ENCODE results near the gene ZCCHC3. TPM values are rescaled to one million over a fixed set of nuclear protein-coding genes. Genes with fewer than 3 reads are reported as not detected.

Gene ZCCHC3
- total RNA-seq, 1 experiment from 2014 or later = 43.6 TPM

DNA sequence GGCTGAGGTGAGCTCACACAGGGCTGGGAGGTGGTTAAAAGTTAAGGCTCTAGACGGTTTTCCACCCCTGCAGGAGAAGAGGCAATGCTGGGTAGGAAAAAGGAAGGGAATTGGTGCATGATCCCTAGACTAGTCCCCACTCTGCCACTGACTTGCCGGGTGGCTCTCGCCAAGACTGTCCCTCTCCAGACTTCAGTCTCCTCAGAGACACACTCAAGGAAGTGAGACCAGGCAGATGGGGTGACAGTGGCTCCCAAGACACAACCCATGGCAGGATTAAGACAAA lies 19.9 kb upstream of the ZCCHC3 start (continued):
- TF ChIP-seq TCF7 (CRISPR knock-in tag; IDR thresholded peaks at IDR 0.05; ENCODE audit: low read depth) = no peak
- no peak for TF ChIP-seq NFE2L1 (CRISPR knock-in tag; IDR thresholded peaks at IDR 0.05)
- TF ChIP-seq ZSCAN18 (CRISPR knock-in tag; IDR thresholded peaks at IDR 0.05) = no peak
- TF ChIP-seq, protein P1, sequence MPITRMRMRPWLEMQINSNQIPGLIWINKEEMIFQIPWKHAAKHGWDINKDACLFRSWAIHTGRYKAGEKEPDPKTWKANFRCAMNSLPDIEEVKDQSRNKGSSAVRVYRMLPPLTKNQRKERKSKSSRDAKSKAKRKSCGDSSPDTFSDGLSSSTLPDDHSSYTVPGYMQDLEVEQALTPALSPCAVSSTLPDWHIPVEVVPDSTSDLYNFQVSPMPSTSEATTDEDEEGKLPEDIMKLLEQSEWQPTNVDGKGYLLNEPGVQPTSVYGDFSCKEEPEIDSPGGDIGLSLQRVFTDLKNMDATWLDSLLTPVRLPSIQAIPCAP (CRISPR knock-in tag; IDR thresholded peaks at IDR 0.05) = no peak
- TF ChIP-seq SP1 (CRISPR knock-in tag; conservative IDR thresholded peaks at IDR 0.05) = no peak

DNA sequence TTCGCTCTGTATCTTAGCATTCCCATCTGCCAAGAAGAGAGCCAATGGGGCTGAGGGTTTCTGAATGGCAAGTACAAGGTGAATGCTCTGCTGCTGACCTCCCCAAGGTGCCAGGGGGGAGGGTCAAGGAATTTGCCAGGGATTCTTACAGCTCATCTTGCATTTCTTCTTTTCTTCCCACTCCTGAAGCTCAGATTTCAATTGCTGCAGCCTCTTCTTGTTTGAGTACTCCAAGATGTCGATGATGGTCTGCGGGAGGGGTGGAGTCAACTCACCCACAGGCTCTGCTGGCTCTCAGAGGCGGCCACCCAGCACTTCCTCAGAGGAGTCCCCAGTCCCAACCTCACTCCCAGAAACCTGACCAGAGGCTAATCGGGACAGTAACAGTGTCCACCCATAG lies 19.2 kb upstream of the ZCCHC3 start:
- peak overlapping the region; percentile 77 for H3K4me3 Mint-ChIP-seq
- ChIA-PET CTCF (interaction anchor here (0.7 to 3.3 kb wide), 14 partner anchors 12 to 93 kb away, joined by 3 to 42 read pairs (median 5); partner anchors contain the start of genes DEFB132, NRSN2 and SOX12), POLR2A (interaction anchor here (1.1 to 2.6 kb wide), 3 partner anchors 46 to 69 kb away, joined by 3 to 22 read pairs (median 6); partner anchors contain the start of gene SOX12)
- H3K27me3 Mint-ChIP-seq (ENCODE audit: low read depth) = peaks cover 20% of the 10 kb centered on the region
- peaks cover 13% of the 10 kb centered on the region for H3K4me1 Mint-ChIP-seq
- no peaks in the 10 kb centered on the region for H3K9me3 Mint-ChIP-seq
- H3K36me3 Mint-ChIP-seq = peaks cover 65% of the 10 kb centered on the region
- H3K27ac Mint-ChIP-seq = peak overlapping the region; percentile 98
- ATAC-seq = peak; percentile 43; the same call in 1 of the 2 replicates
- DNase-seq (ENCODE audit: low spot score) = peak; percentile 40
- TF ChIP-seq, protein P2, sequence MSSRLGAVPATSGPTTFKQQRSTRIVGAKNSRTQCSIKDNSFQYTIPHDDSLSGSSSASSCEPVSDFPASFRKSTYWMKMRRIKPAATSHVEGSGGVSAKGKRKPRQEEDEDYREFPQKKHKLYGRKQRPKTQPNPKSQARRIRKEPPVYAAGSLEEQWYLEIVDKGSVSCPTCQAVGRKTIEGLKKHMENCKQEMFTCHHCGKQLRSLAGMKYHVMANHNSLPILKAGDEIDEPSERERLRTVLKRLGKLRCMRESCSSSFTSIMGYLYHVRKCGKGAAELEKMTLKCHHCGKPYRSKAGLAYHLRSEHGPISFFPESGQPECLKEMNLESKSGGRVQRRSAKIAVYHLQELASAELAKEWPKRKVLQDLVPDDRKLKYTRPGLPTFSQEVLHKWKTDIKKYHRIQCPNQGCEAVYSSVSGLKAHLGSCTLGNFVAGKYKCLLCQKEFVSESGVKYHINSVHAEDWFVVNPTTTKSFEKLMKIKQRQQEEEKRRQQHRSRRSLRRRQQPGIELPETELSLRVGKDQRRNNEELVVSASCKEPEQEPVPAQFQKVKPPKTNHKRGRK (CRISPR knock-in tag; IDR thresholded peaks at IDR 0.05; ENCODE audit: borderline replicate concordance) = no peak
- TF ChIP-seq ATF1 (CRISPR knock-in tag; IDR thresholded peaks at IDR 0.05) = no peak
- no peak for TF ChIP-seq ZNF281 (CRISPR knock-in tag; IDR thresholded peaks at IDR 0.05)
- no peak for TF ChIP-seq IRF2 (CRISPR knock-in tag; IDR thresholded peaks at IDR 0.05; ENCODE audit: borderline replicate concordance, low read depth)
- TF ChIP-seq NR2C2 (CRISPR knock-in tag; IDR thresholded peaks at IDR 0.05) = no peak
- TF ChIP-seq ZNF416 (CRISPR knock-in tag; IDR thresholded peaks at IDR 0.05) = no peak
- TF ChIP-seq ZNF219 (CRISPR knock-in tag; IDR thresholded peaks at IDR 0.05; ENCODE audit: borderline replicate concordance) = no peak
- no peak for TF ChIP-seq FOXJ3 (CRISPR knock-in tag; IDR thresholded peaks at IDR 0.05; ENCODE audit: borderline replicate concordance)
- no peak for TF ChIP-seq ESRRA (CRISPR knock-in tag; IDR thresholded peaks at IDR 0.05; ENCODE audit: borderline replicate concordance)
- TF ChIP-seq, protein P3, sequence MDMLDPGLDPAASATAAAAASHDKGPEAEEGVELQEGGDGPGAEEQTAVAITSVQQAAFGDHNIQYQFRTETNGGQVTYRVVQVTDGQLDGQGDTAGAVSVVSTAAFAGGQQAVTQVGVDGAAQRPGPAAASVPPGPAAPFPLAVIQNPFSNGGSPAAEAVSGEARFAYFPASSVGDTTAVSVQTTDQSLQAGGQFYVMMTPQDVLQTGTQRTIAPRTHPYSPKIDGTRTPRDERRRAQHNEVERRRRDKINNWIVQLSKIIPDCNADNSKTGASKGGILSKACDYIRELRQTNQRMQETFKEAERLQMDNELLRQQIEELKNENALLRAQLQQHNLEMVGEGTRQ (CRISPR knock-in tag; IDR thresholded peaks at IDR 0.05) = no peak
- TF ChIP-seq GRHL2 (CRISPR knock-in tag; IDR thresholded peaks at IDR 0.05; ENCODE audit: insufficient replicate concordance, severe bottlenecking) = no peak
- TF ChIP-seq, protein P1 (CRISPR knock-in tag; IDR thresholded peaks at IDR 0.05) = no peak
- no peak for TF ChIP-seq FOXP1 (CRISPR knock-in tag; IDR thresholded peaks at IDR 0.05; ENCODE audit: borderline replicate concordance)
- TF ChIP-seq CBFB (CRISPR knock-in tag; IDR thresholded peaks at IDR 0.05; ENCODE audit: low read depth) = no peak
- TF ChIP-seq, protein P4, sequence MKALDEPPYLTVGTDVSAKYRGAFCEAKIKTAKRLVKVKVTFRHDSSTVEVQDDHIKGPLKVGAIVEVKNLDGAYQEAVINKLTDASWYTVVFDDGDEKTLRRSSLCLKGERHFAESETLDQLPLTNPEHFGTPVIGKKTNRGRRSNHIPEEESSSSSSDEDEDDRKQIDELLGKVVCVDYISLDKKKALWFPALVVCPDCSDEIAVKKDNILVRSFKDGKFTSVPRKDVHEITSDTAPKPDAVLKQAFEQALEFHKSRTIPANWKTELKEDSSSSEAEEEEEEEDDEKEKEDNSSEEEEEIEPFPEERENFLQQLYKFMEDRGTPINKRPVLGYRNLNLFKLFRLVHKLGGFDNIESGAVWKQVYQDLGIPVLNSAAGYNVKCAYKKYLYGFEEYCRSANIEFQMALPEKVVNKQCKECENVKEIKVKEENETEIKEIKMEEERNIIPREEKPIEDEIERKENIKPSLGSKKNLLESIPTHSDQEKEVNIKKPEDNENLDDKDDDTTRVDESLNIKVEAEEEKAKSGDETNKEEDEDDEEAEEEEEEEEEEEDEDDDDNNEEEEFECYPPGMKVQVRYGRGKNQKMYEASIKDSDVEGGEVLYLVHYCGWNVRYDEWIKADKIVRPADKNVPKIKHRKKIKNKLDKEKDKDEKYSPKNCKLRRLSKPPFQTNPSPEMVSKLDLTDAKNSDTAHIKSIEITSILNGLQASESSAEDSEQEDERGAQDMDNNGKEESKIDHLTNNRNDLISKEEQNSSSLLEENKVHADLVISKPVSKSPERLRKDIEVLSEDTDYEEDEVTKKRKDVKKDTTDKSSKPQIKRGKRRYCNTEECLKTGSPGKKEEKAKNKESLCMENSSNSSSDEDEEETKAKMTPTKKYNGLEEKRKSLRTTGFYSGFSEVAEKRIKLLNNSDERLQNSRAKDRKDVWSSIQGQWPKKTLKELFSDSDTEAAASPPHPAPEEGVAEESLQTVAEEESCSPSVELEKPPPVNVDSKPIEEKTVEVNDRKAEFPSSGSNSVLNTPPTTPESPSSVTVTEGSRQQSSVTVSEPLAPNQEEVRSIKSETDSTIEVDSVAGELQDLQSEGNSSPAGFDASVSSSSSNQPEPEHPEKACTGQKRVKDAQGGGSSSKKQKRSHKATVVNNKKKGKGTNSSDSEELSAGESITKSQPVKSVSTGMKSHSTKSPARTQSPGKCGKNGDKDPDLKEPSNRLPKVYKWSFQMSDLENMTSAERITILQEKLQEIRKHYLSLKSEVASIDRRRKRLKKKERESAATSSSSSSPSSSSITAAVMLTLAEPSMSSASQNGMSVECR (CRISPR knock-in tag; IDR thresholded peaks at IDR 0.05; ENCODE audit: borderline replicate concordance) = no peak
- TF ChIP-seq FOXK1 (CRISPR knock-in tag; IDR thresholded peaks at IDR 0.05) = no peak
- no peak for TF ChIP-seq ZNF396 (CRISPR knock-in tag; IDR thresholded peaks at IDR 0.05; ENCODE audit: borderline replicate concordance)
- no peak for TF ChIP-seq ZBTB21 (CRISPR knock-in tag; IDR thresholded peaks at IDR 0.05; ENCODE audit: borderline replicate concordance)

All from WTC11 (cell line).